ENCODE data around the gene CEP72. TPM values are rescaled to one million over a fixed set of nuclear protein-coding genes. Genes with fewer than 3 reads are reported as not detected.
"Not testable (repeated sequence)": the region's sequence is repeated elsewhere in the genome, so short reads cannot be mapped to it uniquely, and the experiment has no call there.

CEP72 gene
- total RNA-seq, 1 donor from 2014 or later, result 17.2 TPM

- not testable (repeated sequence) for H3K4me3 ChIP-seq; H3K9me3 ChIP-seq (ENCODE audit: low read depth); H3K4me2 ChIP-seq; H3K27me3 Mint-ChIP-seq (ENCODE audit: insufficient read depth, low read depth); H3K9ac ChIP-seq; H4K20me1 ChIP-seq (ENCODE audit: low read depth); H3K4me1 Mint-ChIP-seq; H3K4me3 Mint-ChIP-seq; H3K27ac ChIP-seq; H3K4me1 ChIP-seq; DNase-seq (ENCODE audit: low spot score); H3K36me3 ChIP-seq; H3K36me3 Mint-ChIP-seq; H2AFZ ChIP-seq (replicated peaks); H3F3A ChIP-seq (ENCODE audit: low read depth); H3K79me2 ChIP-seq (ENCODE audit: low read depth)
- Mint-ChIP-seq H3K9me3 (peaks cover 14% of the 10 kb centered on the region), H3K27ac (peak overlapping the region; percentile 47)
- H3K27me3 ChIP-seq, result peaks cover 58% of the 10 kb centered on the region
Measured at GRCh38 chr5:696753-697702, 84.9 kb downstream of the CEP72 start.

Other genes starting within 250 kb of the CEP72 start
- gene EXOC3, start 169.2 kb upstream of the CEP72 start, total RNA-seq (ENCODE audit: low replicate concordance), result 19.2 and 37.6 TPM in 2 replicates
- gene SLC9A3, start 87.9 kb upstream of the CEP72 start, total RNA-seq (ENCODE audit: low replicate concordance), result 1.4 and 3.6 TPM in 2 replicates
- 0.87 TPM in 1 of 2 replicates, not detected in the other for gene TPPP, start 81.0 kb downstream of the CEP72 start, total RNA-seq (ENCODE audit: low replicate concordance)
- 0.25 and 0.60 TPM in 2 replicates for gene ZDHHC11B, start 172.4 kb downstream of the CEP72 start, total RNA-seq (ENCODE audit: low replicate concordance)
- 0.92 and 9.5 TPM in 2 replicates for gene ZDHHC11, start 238.6 kb downstream of the CEP72 start, total RNA-seq (ENCODE audit: low replicate concordance)